Astrocyte of the spinal cord (primary cell): Measurements from ENCODE around the gene CHD6.

Experiments
- DNase-seq: peaks from one replicate; pipeline ENCODE4 v3.0.0; 2011; ENCODE audit warnings: low read depth, low spot score
- H3K4me3 ChIP-seq: 2 replicates; pipeline ENCODE4 v1.5.1; 2011; ENCODE audit warnings: low read depth, mild to moderate bottlenecking, low read length, moderate library complexity
- CTCF ChIP-seq: IDR thresholded peaks from 2 replicates; pipeline ENCODE4 v1.5.1; 2012; ENCODE audit warnings: low read depth, mild to moderate bottlenecking, low read length, inconsistent platforms
- in situ Hi-C: cut with HindIII; loops from 2 replicates; pipeline ENCODE4 v1.10.0; 2017; ENCODE audit warnings: low sequenced_read_pairs

Gene CHD6

GRCh38 chr20:41654292-41654691 is 36.1 kb upstream of the CHD6 start:
- no peak for TF ChIP-seq CTCF
- H3K4me3 ChIP-seq = no peak overlapping the region
- DNase-seq = no peak
- in situ Hi-C loops = no loop called here

- in situ Hi-C loops = no loop called here
- TF ChIP-seq CTCF = no peak
- H3K4me3 ChIP-seq = no peak overlapping the region
- no peak for DNase-seq
Measured at GRCh38 chr20:41650231-41650948, 32.2 kb upstream of the CHD6 start.

GRCh38 chr20:41649489-41649888 is 31.3 kb upstream of the CHD6 start:
- in situ Hi-C loops = no loop called here
- no peak for TF ChIP-seq CTCF
- DNase-seq = no peak

GRCh38 chr20:41645372-41645771 is 27.2 kb upstream of the CHD6 start:
- TF ChIP-seq CTCF = no peak
- H3K4me3 ChIP-seq = no peak overlapping the region
- DNase-seq = no peak
- in situ Hi-C loops = no loop called here

More at GRCh38 chr20:41649489-41649888, 31.3 kb upstream of the CHD6 start:
- no peak overlapping the region for H3K4me3 ChIP-seq

- TF ChIP-seq CTCF = no peak
- H3K4me3 ChIP-seq = no peak overlapping the region
- in situ Hi-C loops = no loop called here
- DNase-seq = peak; percentile 37
Measured at GRCh38 chr20:41643504-41643938, 25.3 kb upstream of the CHD6 start.

DNA sequence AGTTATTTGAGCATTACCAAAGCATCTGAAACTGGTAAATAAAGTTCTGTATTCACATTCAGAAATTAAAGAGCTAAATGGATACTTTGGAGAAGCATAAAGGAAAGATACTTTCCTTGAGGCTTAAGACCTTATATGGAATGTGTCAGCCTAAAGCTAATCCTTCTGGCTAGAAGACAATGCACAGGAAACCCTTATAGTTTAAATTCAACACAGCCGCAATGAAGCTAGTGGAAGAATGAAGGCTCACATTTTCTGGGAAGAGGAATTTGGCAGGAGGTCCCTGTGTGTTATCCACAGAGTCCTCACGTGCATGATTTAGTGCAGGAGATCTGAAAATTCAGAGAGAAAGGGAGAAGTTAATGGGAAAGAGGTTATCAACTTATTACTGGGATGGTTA is 21.5 kb upstream of the CHD6 start:
- no peak overlapping the region for H3K4me3 ChIP-seq
- TF ChIP-seq CTCF = no peak
- no peak for DNase-seq
- in situ Hi-C loops = no loop called here
